Astrocyte (in vitro differentiated cells and primary cell): ENCODE results near the gene BRD4.

Experiments used
- EZH2 ChIP-seq: IDR thresholded peaks from 2 replicates; pipeline ENCODE4 v1.6.1; 2012; ENCODE audit warnings: mild to moderate bottlenecking, low read length, inconsistent platforms; ENCODE audit not compliant: insufficient read depth
- TF ChIP-seq, protein P1 (sequence below): IDR thresholded peaks from 2 replicates; pipeline ENCODE4 v1.5.1; 2011; ENCODE audit warnings: low read depth, mild to moderate bottlenecking, inconsistent platforms, low read length, moderate library complexity; ENCODE audit not compliant: insufficient read depth

DNA sequence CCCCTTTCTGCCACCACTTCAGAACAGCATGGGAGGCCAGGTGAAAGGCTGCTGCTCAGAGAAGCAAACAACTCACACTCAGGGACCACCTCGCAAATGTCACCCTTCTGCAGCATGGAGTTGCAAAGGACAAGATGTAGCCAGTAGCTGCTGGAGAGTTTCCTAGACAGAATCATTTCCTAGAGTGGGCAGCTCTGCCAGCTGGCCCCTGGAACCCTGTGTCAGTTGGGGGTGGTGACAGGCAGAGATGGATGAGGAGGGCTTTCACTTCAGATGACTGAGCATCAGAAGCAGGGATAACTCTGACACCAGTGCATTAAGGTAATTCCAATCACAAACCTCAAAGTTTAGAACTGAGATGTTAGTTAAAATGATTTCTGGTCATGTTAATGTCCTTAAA lies 65.7 kb downstream of the BRD4 start:
- TF ChIP-seq, protein P1, sequence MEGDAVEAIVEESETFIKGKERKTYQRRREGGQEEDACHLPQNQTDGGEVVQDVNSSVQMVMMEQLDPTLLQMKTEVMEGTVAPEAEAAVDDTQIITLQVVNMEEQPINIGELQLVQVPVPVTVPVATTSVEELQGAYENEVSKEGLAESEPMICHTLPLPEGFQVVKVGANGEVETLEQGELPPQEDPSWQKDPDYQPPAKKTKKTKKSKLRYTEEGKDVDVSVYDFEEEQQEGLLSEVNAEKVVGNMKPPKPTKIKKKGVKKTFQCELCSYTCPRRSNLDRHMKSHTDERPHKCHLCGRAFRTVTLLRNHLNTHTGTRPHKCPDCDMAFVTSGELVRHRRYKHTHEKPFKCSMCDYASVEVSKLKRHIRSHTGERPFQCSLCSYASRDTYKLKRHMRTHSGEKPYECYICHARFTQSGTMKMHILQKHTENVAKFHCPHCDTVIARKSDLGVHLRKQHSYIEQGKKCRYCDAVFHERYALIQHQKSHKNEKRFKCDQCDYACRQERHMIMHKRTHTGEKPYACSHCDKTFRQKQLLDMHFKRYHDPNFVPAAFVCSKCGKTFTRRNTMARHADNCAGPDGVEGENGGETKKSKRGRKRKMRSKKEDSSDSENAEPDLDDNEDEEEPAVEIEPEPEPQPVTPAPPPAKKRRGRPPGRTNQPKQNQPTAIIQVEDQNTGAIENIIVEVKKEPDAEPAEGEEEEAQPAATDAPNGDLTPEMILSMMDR, result no peak
- TF ChIP-seq EZH2, result no peak
